SK-N-DZ (cell line): ENCODE measurements around the gene NOX5.

Experiments used
- DNase-seq: peaks from one replicate; pipeline ENCODE4 v3.0.0-alpha.2; 2015; ENCODE audit warnings: low spot score

NOX5 gene

GRCh38 chr15:69099941-69100340, 85.4 kb downstream of the NOX5 start:
- DNase-seq, result no peak

GRCh38 chr15:69100821-69101220, 86.3 kb downstream of the NOX5 start:
- DNase-seq, result no peak

- DNase-seq, result no peak
These were observed 89.7 kb downstream of the NOX5 start for GRCh38 chr15:69104050-69104750.

GRCh38 chr15:69105451-69105985, 91.0 kb downstream of the NOX5 start:
- DNase-seq, result no peak

GRCh38 chr15:69107025-69107620, 92.6 kb downstream of the NOX5 start:
- DNase-seq, result no peak
